ENCODE results near the gene TMEM190. TPM values are rescaled to one million over a fixed set of nuclear protein-coding genes. Genes with fewer than 3 reads are reported as not detected.

The TMEM190 gene
- total and polyA plus RNA-seq, 2 experiments from 2014 or later: 6.6 TPM; not detected in 1

DNA sequence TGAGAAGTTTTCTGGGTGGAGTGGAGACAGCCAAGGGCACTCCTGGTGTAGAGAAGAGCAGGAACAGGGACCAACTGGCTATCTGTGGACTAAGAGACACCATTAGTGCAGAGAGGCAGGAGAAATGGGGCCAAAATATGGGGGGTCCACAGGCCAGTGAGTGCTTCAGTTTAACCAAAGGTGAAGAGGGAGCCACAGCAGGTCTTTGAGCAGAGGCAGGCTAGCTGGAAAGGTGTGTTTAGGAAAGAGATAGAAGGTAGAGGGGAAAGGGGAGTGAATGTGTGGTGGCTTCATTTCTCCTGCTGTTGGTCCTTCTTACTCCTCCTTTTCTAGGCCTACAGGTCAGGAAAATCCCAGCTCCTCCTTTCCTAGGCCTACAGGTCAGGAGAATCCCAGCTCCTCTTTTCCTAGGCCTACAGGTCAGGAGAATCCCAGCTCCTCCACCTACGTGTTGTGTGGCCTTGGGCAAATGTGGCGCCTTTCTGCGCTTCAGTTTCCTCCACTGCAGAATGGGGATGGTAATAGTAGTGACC is 6.0 kb downstream of the TMEM190 start:
- TF ChIP-seq EZH2 (IDR thresholded peaks at IDR 0.05; ENCODE audit: borderline replicate concordance): no peak
- TF ChIP-seq EZH2phosphoT487 (IDR thresholded peaks at IDR 0.05; ENCODE audit: low read depth, severe bottlenecking, unreplicated experiment): no peak
- TF ChIP-seq, protein P1, sequence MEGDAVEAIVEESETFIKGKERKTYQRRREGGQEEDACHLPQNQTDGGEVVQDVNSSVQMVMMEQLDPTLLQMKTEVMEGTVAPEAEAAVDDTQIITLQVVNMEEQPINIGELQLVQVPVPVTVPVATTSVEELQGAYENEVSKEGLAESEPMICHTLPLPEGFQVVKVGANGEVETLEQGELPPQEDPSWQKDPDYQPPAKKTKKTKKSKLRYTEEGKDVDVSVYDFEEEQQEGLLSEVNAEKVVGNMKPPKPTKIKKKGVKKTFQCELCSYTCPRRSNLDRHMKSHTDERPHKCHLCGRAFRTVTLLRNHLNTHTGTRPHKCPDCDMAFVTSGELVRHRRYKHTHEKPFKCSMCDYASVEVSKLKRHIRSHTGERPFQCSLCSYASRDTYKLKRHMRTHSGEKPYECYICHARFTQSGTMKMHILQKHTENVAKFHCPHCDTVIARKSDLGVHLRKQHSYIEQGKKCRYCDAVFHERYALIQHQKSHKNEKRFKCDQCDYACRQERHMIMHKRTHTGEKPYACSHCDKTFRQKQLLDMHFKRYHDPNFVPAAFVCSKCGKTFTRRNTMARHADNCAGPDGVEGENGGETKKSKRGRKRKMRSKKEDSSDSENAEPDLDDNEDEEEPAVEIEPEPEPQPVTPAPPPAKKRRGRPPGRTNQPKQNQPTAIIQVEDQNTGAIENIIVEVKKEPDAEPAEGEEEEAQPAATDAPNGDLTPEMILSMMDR (IDR thresholded peaks at IDR 0.05; ENCODE audit: poor library complexity): no peak
- Histone ChIP-seq H2AFZ (no peak overlapping the region), H3K4me3 (no peak overlapping the region), H3K79me2 (peaks cover 33% of the 10 kb centered on the region), H3K27me3 (no peaks in the 10 kb centered on the region), H3K4me2 (peak overlapping the region; percentile 90), H4K20me1 (ENCODE audit: insufficient read depth, poor library complexity, severe bottlenecking) (peaks cover 17% of the 10 kb centered on the region), H3K9me3 (ENCODE audit: low read depth) (no peaks in the 10 kb centered on the region), H3K4me1 (ENCODE audit: insufficient read depth) (peaks cover 30% of the 10 kb centered on the region), H3K36me3 (replicated peaks; ENCODE audit: insufficient read depth, low read depth) (no peaks in the 10 kb centered on the region), H3K27ac (no peak overlapping the region), H3K9me2 (replicated peaks; ENCODE audit: insufficient read depth) (no peaks in the 10 kb centered on the region)
- no peak for DNase-seq (ENCODE audit: low spot score)
- 100% methylated on average over 3 of the region's 3 CpGs for WGBS (ENCODE audit: low lambda C conversion rate, missing lambda C conversion rate)

DNA sequence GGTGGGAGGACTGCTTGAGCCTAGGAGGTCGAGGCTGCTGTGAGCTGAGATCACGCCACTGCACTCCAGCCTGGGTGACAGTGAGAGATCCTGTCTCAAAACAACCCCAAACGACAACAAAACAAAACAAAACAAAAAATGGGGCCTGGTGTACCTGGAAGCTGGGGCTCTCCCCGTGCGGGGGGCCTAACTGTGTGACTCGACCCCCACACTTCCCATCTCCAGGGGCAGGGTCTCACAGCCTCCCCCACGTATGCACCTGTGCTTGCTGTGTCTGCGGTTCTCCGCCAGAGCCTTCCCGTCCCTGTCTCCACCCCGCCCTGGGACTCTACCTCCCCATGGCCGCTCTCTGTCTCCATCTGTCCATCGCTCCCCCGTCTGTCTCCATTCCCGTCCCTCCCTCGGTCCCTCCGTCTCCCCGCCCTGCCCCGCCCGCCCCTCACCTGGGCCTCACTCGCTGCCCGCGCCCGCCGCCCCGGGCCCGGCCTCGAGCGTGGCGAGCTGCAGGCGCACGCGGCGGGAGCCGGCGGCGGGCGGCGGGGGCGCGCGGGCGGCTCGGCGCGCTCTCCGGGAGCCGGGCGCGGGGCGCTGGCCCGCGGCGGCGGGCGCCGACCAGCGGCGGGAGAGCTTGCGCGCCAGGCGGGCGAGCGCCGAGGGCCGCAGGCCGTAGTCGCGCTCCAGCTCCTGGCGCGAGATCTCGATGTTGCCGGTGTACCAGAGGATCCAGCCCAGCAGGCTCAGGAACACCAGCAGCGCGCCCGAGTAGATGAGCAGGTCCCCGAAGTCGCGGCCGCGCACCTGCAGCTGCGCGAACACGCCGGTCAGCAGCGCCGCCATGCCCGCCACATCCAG is 6.9 kb downstream of the TMEM190 start:
- peak; percentile 86 for DNase-seq (ENCODE audit: low spot score)
- TF ChIP-seq, protein P1 (IDR thresholded peaks at IDR 0.05; ENCODE audit: poor library complexity): peak; percentile 11
- TF ChIP-seq EZH2phosphoT487 (IDR thresholded peaks at IDR 0.05; ENCODE audit: low read depth, severe bottlenecking, unreplicated experiment) (no peak), EZH2 (IDR thresholded peaks at IDR 0.05; ENCODE audit: borderline replicate concordance) (no peak)
- Histone ChIP-seq H3K36me3 (replicated peaks; ENCODE audit: insufficient read depth, low read depth) (no peaks in the 10 kb centered on the region), H3K4me2 (peak overlapping the region; percentile 90), H3K9me3 (ENCODE audit: low read depth) (no peaks in the 10 kb centered on the region), H3K79me2 (peaks cover 42% of the 10 kb centered on the region), H2AFZ (peak overlapping the region; percentile 75), H3K4me1 (ENCODE audit: insufficient read depth) (peaks cover 35% of the 10 kb centered on the region), H3K9me2 (replicated peaks; ENCODE audit: insufficient read depth) (no peaks in the 10 kb centered on the region), H3K27me3 (no peaks in the 10 kb centered on the region), H4K20me1 (ENCODE audit: insufficient read depth, poor library complexity, severe bottlenecking) (peaks cover 27% of the 10 kb centered on the region), H3K4me3 (peak overlapping the region; percentile 1), H3K27ac (peak overlapping the region; percentile 87)
- WGBS (ENCODE audit: low lambda C conversion rate, missing lambda C conversion rate): 9% methylated on average over 55 of the region's 88 CpGs

DNA sequence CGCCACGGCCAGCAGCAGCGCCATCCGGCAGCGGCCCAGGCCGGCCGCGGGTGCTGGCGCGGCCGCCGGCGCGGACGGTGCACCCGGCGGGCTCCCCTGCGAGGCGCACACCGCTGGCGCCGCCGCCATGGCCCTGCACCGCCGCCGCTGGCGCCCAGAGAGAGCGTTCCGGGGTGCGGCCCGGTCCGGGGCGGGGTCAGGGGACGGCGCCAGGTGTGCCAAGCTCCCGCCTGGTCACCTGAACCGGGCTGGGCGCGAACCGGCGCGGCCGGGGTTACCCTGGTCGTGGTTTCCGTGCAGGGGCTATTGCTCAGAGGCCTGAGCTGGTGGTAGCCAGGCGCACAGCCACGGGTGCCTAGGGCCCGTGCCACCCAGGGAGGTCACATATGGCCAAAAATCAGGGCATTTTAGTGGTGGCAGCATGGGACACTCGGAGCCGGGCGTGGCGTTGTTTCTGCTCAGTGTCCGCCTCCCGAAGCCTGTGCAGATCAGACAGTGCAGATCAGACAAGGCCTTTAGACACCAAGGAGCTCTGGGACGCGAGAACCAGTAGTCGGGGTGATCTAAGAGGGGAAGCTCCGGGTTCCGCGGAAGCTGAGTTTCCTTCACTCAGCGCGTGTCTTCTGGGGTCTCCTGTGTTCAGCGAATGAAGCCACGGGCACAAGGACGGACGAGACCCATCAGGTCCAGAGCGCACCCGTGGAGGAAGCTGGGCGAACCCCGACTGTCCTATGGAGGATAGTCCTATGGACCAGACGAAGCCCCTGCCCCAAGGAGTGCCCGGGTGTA is 7.7 kb downstream of the TMEM190 start, which contains the start of gene TMEM238:
TMEM238 (minus strand) TSS at position 162 of the 789 bp plus-strand sequence; CDS start at position 129, 33 bp downstream.
- Histone ChIP-seq H2AFZ (peak within 1 kb of the TSS; percentile 75), H3K27me3 (no peaks in the 10 kb centered on the region), H3K4me1 (ENCODE audit: insufficient read depth) (peaks cover 38% of the 10 kb centered on the region), H3K79me2 (peaks cover 48% of the 10 kb centered on the region), H3K4me3 (peak within 1 kb of the TSS; percentile 15), H3K9me2 (replicated peaks; ENCODE audit: insufficient read depth) (no peaks in the 10 kb centered on the region), H4K20me1 (ENCODE audit: insufficient read depth, poor library complexity, severe bottlenecking) (peaks cover 35% of the 10 kb centered on the region), H3K4me2 (peak within 1 kb of the TSS; percentile 90), H3K9me3 (ENCODE audit: low read depth) (no peaks in the 10 kb centered on the region), H3K36me3 (replicated peaks; ENCODE audit: insufficient read depth, low read depth) (no peaks in the 10 kb centered on the region), H3K27ac (peak within 1 kb of the TSS; percentile 87)
- TF ChIP-seq EZH2 (IDR thresholded peaks at IDR 0.05; ENCODE audit: borderline replicate concordance) (no peak), EZH2phosphoT487 (IDR thresholded peaks at IDR 0.05; ENCODE audit: low read depth, severe bottlenecking, unreplicated experiment) (no peak)
- TF ChIP-seq, protein P1 (IDR thresholded peaks at IDR 0.05; ENCODE audit: poor library complexity): no peak
- 27% methylated on average over 55 of the region's 72 CpGs for WGBS (ENCODE audit: low lambda C conversion rate, missing lambda C conversion rate)
- DNase-seq (ENCODE audit: low spot score): peak; percentile 71

All from hepatocyte (in vitro differentiated cells).